IMR-90 (cell line): ENCODE data around the gene MLLT3. TPM values are rescaled to one million over a fixed set of nuclear protein-coding genes. Genes with fewer than 3 reads are reported as not detected.

ENCODE experiments used
- ATAC-seq: fragments of 200-7000 bp; cut with Tn5 transposase; 2 replicates; pipeline ENCODE4 v1.9.1; 2020; ENCODE audit warnings: low read depth, mild to moderate bottlenecking, moderate library complexity
- BruUV-seq: library from RNA; stranded (reverse); fragments of 400-500 nt; replicated peaks from 2 replicates; lab custom pipeline; 2021; lab: Mats Ljungman, UMichigan
- CTCF ChIA-PET: fragments of 300-600 bp; formaldehyde crosslinking; extraction: SDS; loops from one replicate; lab custom pipeline; 2021; ENCODE audit warnings: antibody characterized with exemption; lab: Yijun Ruan, JAX
- POLR2A ChIA-PET: fragments of 300-600 bp; sonication (Branson Sonifier 250); formaldehyde crosslinking; loops from one replicate; lab custom pipeline; 2022; ENCODE audit warnings: antibody characterized with exemption; ENCODE audit not compliant: unreplicated experiment; lab: Charles Lee
- DNase-seq: peaks from one replicate; pipeline ENCODE4 v3.0.0; 2013
- H2AFZ ChIP-seq: replicated peaks from 2 replicates; pipeline ENCODE3; 2013; ENCODE audit warnings: low read length, mild to moderate bottlenecking; ENCODE audit not compliant: poor library complexity
- H2AK5ac ChIP-seq: 2 replicates; pipeline ENCODE4 v1.6.1; 2013; ENCODE audit warnings: low read depth, low read length, inconsistent platforms
- H2AK9ac ChIP-seq: replicated peaks from 2 replicates; pipeline ENCODE3; 2013; ENCODE audit warnings: mild to moderate bottlenecking, low read depth, low read length, moderate library complexity; ENCODE audit not compliant: poor library complexity
- H2BK120ac ChIP-seq: 2 replicates; pipeline ENCODE4 v1.6.1; 2013; ENCODE audit warnings: low read depth, low read length, inconsistent platforms
- H2BK15ac ChIP-seq: 3 replicates; pipeline ENCODE4 v1.6.1; 2013; ENCODE audit warnings: low read depth, low read length, inconsistent platforms
- H2BK20ac ChIP-seq: 2 replicates; pipeline ENCODE4 v1.6.1; 2013; ENCODE audit warnings: low read depth, mild to moderate bottlenecking, inconsistent platforms, low read length, moderate library complexity
- H2BK5ac ChIP-seq: 2 replicates; pipeline ENCODE4 v1.6.1; 2013; ENCODE audit warnings: mild to moderate bottlenecking, low read depth, low read length, inconsistent platforms; ENCODE audit not compliant: poor library complexity, severe bottlenecking
- H3K14ac ChIP-seq: replicated peaks from 2 replicates; pipeline ENCODE4 v1.6.1; 2013; ENCODE audit warnings: low read depth, low read length, inconsistent platforms
- H3K18ac ChIP-seq: 2 replicates; pipeline ENCODE4 v1.6.1; 2013; ENCODE audit warnings: low read depth, low read length, control low read depth
- H3K23ac ChIP-seq: 2 replicates; pipeline ENCODE4 v1.6.1; 2013; ENCODE audit warnings: low read depth, low read length, inconsistent platforms
- H3K27ac ChIP-seq: 2 replicates; pipeline ENCODE4 v1.5.1; 2013; ENCODE audit warnings: mild to moderate bottlenecking, control low read depth, low read length; ENCODE audit not compliant: insufficient read depth
- H3K27me3 ChIP-seq: 2 replicates; pipeline ENCODE4 v1.6.1; 2013; ENCODE audit warnings: low read length; ENCODE audit not compliant: control insufficient read depth, insufficient read depth
- H3K36me3 ChIP-seq: 2 replicates; pipeline ENCODE4 v1.6.1; 2013; ENCODE audit warnings: low read length, mixed read lengths; ENCODE audit not compliant: control insufficient read depth, insufficient read depth
- H3K4ac ChIP-seq: 2 replicates; pipeline ENCODE4 v1.6.1; 2013; ENCODE audit warnings: low read depth, low read length, inconsistent platforms
- H3K4me1 ChIP-seq: 2 replicates; pipeline ENCODE4 v1.6.1; 2013; ENCODE audit warnings: low read length, mixed read lengths; ENCODE audit not compliant: control insufficient read depth, insufficient read depth
- H3K4me2 ChIP-seq: 2 replicates; pipeline ENCODE4 v1.6.1; 2013; ENCODE audit warnings: low read depth, mild to moderate bottlenecking, control low read depth, low read length, moderate library complexity
- H3K4me3 ChIP-seq: 2 replicates; pipeline ENCODE4 v1.5.1; 2013; ENCODE audit warnings: low read depth, mild to moderate bottlenecking, control low read depth, low read length, moderate library complexity; ENCODE audit not compliant: insufficient read depth
- H3K56ac ChIP-seq: 2 replicates; pipeline ENCODE4 v1.6.1; 2013; ENCODE audit warnings: low read length, inconsistent platforms; ENCODE audit not compliant: insufficient read depth; ENCODE audit errors: extremely low read depth
- H3K79me1 ChIP-seq, 2 experiments: 2 replicates each; pipeline ENCODE4 v1.6.1; 2013; ENCODE audit warnings: low read length in 2 of 2, inconsistent platforms in 1 of 2, low read depth in 1 of 2
- H3K9ac ChIP-seq: 2 replicates; pipeline ENCODE4 v1.6.1; 2013; ENCODE audit warnings: low read depth, low read length, control low read depth
- H3K9me1 ChIP-seq: 2 replicates; pipeline ENCODE4 v1.6.1; 2013; ENCODE audit warnings: low read length, inconsistent platforms; ENCODE audit not compliant: insufficient read depth
- H3K9me3 ChIP-seq: 2 replicates; pipeline ENCODE4 v1.6.1; 2013; ENCODE audit warnings: low read length; ENCODE audit not compliant: control insufficient read depth, insufficient read depth
- H4K20me1 ChIP-seq: 2 replicates; pipeline ENCODE4 v1.6.1; 2013; ENCODE audit warnings: low read length, inconsistent platforms; ENCODE audit not compliant: insufficient read depth
- H4K5ac ChIP-seq: 2 replicates; pipeline ENCODE4 v1.6.1; 2013; ENCODE audit warnings: mild to moderate bottlenecking, low read depth, low read length, control low read depth
- H4K8ac ChIP-seq, 2 experiments: 2 replicates each; pipeline ENCODE4 v1.6.1; 2013; ENCODE audit warnings: low read depth in 2 of 2, low read length in 2 of 2, control low read depth in 1 of 2, inconsistent platforms in 1 of 2
- H4K91ac ChIP-seq: 2 replicates; pipeline ENCODE4 v1.6.1; 2013; ENCODE audit warnings: low read depth, low read length, inconsistent platforms; ENCODE audit not compliant: insufficient read depth
- BHLHE40 ChIP-seq: fragments of 150-350 bp; IDR thresholded peaks from 2 replicates; pipeline ENCODE4 v1.6.1; 2016; ENCODE audit warnings: mild to moderate bottlenecking, low read depth, low read length
- CEBPB ChIP-seq: IDR thresholded peaks from 2 replicates; pipeline ENCODE4 v1.6.1; 2012; ENCODE audit warnings: low read depth, low read length, improper control_type of control experiment
- CHD1 ChIP-seq: IDR thresholded peaks from 2 replicates; pipeline ENCODE4 v1.6.1; 2012; ENCODE audit warnings: low read depth, low read length, improper control_type of control experiment
- ELK1 ChIP-seq: fragments of 150-350 bp; IDR thresholded peaks from 2 replicates; pipeline ENCODE4 v1.6.1; 2016; ENCODE audit warnings: low read depth, mild to moderate bottlenecking, low read length, moderate library complexity, borderline replicate concordance
- FOS ChIP-seq: fragments of 150-350 bp; IDR thresholded peaks from 2 replicates; pipeline ENCODE4 v1.6.1; 2016; ENCODE audit warnings: low read depth, low read length
- MAFK ChIP-seq: IDR thresholded peaks from 2 replicates; pipeline ENCODE4 v1.6.1; 2012; ENCODE audit warnings: low read depth, low read length, improper control_type of control experiment
- MAZ ChIP-seq: IDR thresholded peaks from 2 replicates; pipeline ENCODE4 v1.6.1; 2012; ENCODE audit warnings: low read depth, mild to moderate bottlenecking, low read length, improper control_type of control experiment, moderate library complexity, borderline replicate concordance
- MXI1 ChIP-seq: IDR thresholded peaks from 2 replicates; pipeline ENCODE4 v1.6.1; 2012; ENCODE audit warnings: low read depth, mild to moderate bottlenecking, low read length, moderate library complexity, borderline replicate concordance
- NFE2L2 ChIP-seq: fragments of 150-350 bp; IDR thresholded peaks from 2 replicates; pipeline ENCODE4 v1.6.1; 2016; ENCODE audit warnings: low read depth, mild to moderate bottlenecking, low read length
- POLR2A ChIP-seq: IDR thresholded peaks from 2 replicates; pipeline ENCODE4 v1.6.1; 2012; ENCODE audit warnings: mild to moderate bottlenecking, low read depth, low read length
- RAD21 ChIP-seq: IDR thresholded peaks from 2 replicates; pipeline ENCODE4 v1.6.1; 2012; ENCODE audit warnings: low read length, improper control_type of control experiment
- RCOR1 ChIP-seq: IDR thresholded peaks from 2 replicates; pipeline ENCODE4 v1.6.1; 2012; ENCODE audit warnings: mild to moderate bottlenecking, low read length, improper control_type of control experiment; ENCODE audit not compliant: insufficient replicate concordance
- RFX5 ChIP-seq: IDR thresholded peaks from 2 replicates; pipeline ENCODE4 v1.8.0; 2012; ENCODE audit warnings: low read depth, mild to moderate bottlenecking, low read length, moderate library complexity
- SMC3 ChIP-seq: fragments of 150-350 bp; IDR thresholded peaks from 2 replicates; pipeline ENCODE4 v1.6.1; 2016; ENCODE audit warnings: low read depth, mild to moderate bottlenecking, antibody characterized with exemption, low read length, moderate library complexity
- USF2 ChIP-seq: fragments of 150-350 bp; IDR thresholded peaks from 2 replicates; pipeline ENCODE4 v1.6.1; 2017; ENCODE audit warnings: mild to moderate bottlenecking, antibody characterized with exemption, low read length, low read depth
- WGBS, 2 experiments: methylation state at CpG; one replicate each; pipeline versions ENCODE4 v1.1.5 to v1.1.7; 2013; ENCODE audit warnings: missing lambda C conversion rate in 2 of 2; ENCODE audit not compliant: insufficient read length in 1 of 2; ENCODE audit errors: extremely low coverage in 2 of 2; 5-methylcytosine and 5-hydroxymethylcytosine counted together
- dilution Hi-C: fragments of 300-500 bp; cut with HindIII; formaldehyde crosslinking; loops from one replicate; pipeline ENCODE4 v1.14.3; 2018; ENCODE audit warnings: low sequenced_read_pairs; ENCODE audit not compliant: unreplicated experiment
- in situ Hi-C: fragments of 300-500 bp; cut with MboI; formaldehyde crosslinking; loops from 3 replicates; pipeline ENCODE4 v1.14.3; 2019; ENCODE audit warnings: low sequenced_read_pairs, inconsistent platforms, mixed read lengths
- intact Hi-C: fragments of 100-400 bp; cut with micrococcal nuclease; formaldehyde crosslinking; loops from 2 replicates; pipeline ENCODE4 v1.10.0; 2022
- polyA plus RNA-seq, 3 experiments: library from polyadenylated mRNA; depleted of rRNA; stranded (reverse); fragments of >200 nt; gene quantifications; 2 replicates each; pipeline ENCODE4 v1.2.3, GENCODE V29; 2012; ENCODE audit warnings: low replicate concordance in 1 of 3
- total RNA-seq: library from RNA; depleted of rRNA; stranded (reverse); fragments of >200 nt; gene quantifications from 2 replicates; pipeline ENCODE4 v1.2.3, GENCODE V29; 2012

The MLLT3 gene
- total and polyA plus RNA-seq, 2 of the 4 experiments (the other 2 are of a cell fraction): 10.4 to 21.1 TPM

GRCh38 chr9:20611691-20612287 is 10.5 kb downstream of the MLLT3 start:
- peak; percentile 91 for ATAC-seq
- dilution Hi-C loops (no loop called here), in situ Hi-C loops (no loop called here), intact Hi-C loops (no loop called here)
- DNase-seq: peak; percentile 84
- Histone ChIP-seq H3K36me3 (no peaks in the 10 kb centered on the region), H3K9me1 (peaks cover 2% of the 10 kb centered on the region; the same call in 1 of the 2 replicates), H3K4ac (no peak overlapping the region), H3K4me2 (peak overlapping the region; percentile 78), H3K27ac (0 out of 2 replicates have a peak overlapping the region, but pooled peaks have one; percentile 16), H2AK5ac (no peak overlapping the region), H3K4me1 (peaks cover 3% of the 10 kb centered on the region), H3K56ac (no peak overlapping the region; the same call in 1 of the 2 replicates), H4K91ac (no peak overlapping the region), H4K20me1 (no peaks in the 10 kb centered on the region; the same call in 1 of the 2 replicates), H3K18ac (no peak overlapping the region; the same call in 1 of the 2 replicates), H2BK20ac (no peak overlapping the region; the same call in 1 of the 2 replicates), H3K23ac (no peak overlapping the region), H3K27me3 (no peaks in the 10 kb centered on the region), H2AK9ac (no peak overlapping the region), H3K79me1 (peaks cover 11 to 26% of the 10 kb centered on the region in 2 experiments; a peak in 3 of 4 replicates), H3K4me3 (peak overlapping the region; percentile 0; the same call in 1 of the 2 replicates), H3K9ac (no peak overlapping the region; the same call in 1 of the 2 replicates), H3K14ac (no peak overlapping the region; the same call in 1 of the 2 replicates), H4K5ac (peak overlapping the region; percentile 4; the same call in 1 of the 2 replicates), H2AFZ (no peak overlapping the region), H2BK15ac (no peak overlapping the region), H4K8ac (no peak overlapping the region), H2BK5ac (peak overlapping the region; percentile 92), H2BK120ac (no peak overlapping the region), H3K9me3 (no peaks in the 10 kb centered on the region)
- no CpG with 5 or more reads among the region's 3 CpGs for WGBS, 2 experiments
- ChIA-PET CTCF (interaction anchor here (0.9 to 1.5 kb wide), 5 partner anchors 10 to 330 kb away, joined by 3 to 4 read pairs (median 3); partner anchors contain the start of gene MLLT3), POLR2A (no interaction called here)
- BruUV-seq: no TSS peak
- TF ChIP-seq RAD21 (0 out of 2 replicates have a peak, but pooled peaks have one; percentile 24), MAFK (no peak), USF2 (no peak), FOS (peak; percentile 89), NFE2L2 (no peak), MXI1 (no peak), SMC3 (no peak), BHLHE40 (peak; percentile 50; the same call in 1 of the 2 replicates), MAZ (no peak), RCOR1 (no peak), POLR2A (no peak), ELK1 (no peak), CEBPB (peak; percentile 98), CHD1 (no peak), RFX5 (no peak)
